ENCODE results near the gene PHF5A. TPM values are rescaled to one million over a fixed set of nuclear protein-coding genes. Genes with fewer than 3 reads are reported as not detected.
A peak's percentile ranks its signal among the peaks of the same experiment; 100 is the strongest.
"Not testable (repeated sequence)": the region's sequence is repeated elsewhere in the genome, so short reads cannot be mapped to it uniquely, and the experiment has no call there.

PHF5A gene
- total RNA-seq, 1 donor from 2014 or later, result 23.9 TPM

DNA sequence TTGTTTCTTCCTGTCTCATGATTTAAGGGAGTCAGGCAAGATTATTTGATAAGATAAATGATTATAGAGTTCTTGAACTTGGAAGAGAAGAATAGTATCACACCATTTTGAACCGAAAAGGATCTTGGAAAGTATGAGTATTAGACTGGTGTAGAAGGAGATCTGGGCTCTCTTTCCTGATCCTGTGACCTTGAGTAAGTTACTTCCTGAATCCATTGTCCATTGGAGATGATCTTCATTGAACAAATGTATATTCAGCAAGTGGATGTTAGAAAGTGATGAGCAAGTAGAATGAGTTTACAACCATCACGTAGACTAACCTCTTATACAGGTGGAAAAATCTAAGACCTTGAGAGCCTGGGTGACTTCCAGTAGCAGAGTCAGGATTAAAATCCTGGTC is 2.4 kb upstream of the PHF5A start:
- no peaks in the 10 kb centered on the region for H3K27me3 ChIP-seq (ENCODE audit: low read depth)
- peak overlapping the region; percentile 97 for H3K4me3 ChIP-seq
- TF ChIP-seq, protein P1, sequence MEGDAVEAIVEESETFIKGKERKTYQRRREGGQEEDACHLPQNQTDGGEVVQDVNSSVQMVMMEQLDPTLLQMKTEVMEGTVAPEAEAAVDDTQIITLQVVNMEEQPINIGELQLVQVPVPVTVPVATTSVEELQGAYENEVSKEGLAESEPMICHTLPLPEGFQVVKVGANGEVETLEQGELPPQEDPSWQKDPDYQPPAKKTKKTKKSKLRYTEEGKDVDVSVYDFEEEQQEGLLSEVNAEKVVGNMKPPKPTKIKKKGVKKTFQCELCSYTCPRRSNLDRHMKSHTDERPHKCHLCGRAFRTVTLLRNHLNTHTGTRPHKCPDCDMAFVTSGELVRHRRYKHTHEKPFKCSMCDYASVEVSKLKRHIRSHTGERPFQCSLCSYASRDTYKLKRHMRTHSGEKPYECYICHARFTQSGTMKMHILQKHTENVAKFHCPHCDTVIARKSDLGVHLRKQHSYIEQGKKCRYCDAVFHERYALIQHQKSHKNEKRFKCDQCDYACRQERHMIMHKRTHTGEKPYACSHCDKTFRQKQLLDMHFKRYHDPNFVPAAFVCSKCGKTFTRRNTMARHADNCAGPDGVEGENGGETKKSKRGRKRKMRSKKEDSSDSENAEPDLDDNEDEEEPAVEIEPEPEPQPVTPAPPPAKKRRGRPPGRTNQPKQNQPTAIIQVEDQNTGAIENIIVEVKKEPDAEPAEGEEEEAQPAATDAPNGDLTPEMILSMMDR (IDR thresholded peaks at IDR 0.05; ENCODE audit: borderline replicate concordance), result no peak
- intact Hi-C loops (cut with micrococcal nuclease), result no loop called here
- no peaks in the 10 kb centered on the region for H3K9me3 ChIP-seq (replicated peaks)
- no peak for DNase-seq
- H3K4me1 ChIP-seq, result peaks cover 91% of the 10 kb centered on the region
- peak overlapping the region; percentile 98 for H3K27ac ChIP-seq (replicated peaks)
- peaks cover 27% of the 10 kb centered on the region for H3K36me3 ChIP-seq

DNA sequence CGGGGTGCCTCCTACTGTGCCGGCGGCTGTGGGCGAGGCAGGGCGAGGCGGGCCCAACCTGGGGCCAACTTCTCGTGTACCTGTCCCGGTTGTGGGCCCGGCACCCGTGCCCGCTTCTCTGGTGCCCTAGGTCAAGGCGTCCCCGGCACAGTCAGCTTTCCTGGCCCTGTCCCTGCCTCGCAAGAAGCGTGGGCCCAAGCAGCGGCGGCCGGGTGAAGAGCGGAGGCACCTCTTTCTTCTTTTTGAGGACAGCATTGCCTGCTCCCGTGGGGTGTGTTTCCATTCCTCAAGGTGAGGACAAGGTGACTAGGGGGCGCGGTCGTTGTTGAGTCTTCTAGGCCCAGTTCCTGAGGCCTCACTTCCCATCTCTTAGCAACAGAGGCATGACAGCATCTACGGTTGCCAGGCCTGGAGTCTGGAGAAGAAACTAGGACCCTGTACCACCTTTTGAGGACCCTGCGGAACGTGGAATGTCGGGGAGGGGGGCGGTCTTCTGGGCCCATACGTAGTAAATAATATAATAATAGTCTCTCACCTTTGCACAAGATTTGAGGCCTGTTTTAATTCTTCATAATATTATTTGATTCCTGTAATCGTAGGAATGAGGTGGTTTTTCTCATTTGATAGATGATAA is 843 bp upstream of the PHF5A start:
- intact Hi-C loops (cut with micrococcal nuclease), result no loop called here

DNA sequence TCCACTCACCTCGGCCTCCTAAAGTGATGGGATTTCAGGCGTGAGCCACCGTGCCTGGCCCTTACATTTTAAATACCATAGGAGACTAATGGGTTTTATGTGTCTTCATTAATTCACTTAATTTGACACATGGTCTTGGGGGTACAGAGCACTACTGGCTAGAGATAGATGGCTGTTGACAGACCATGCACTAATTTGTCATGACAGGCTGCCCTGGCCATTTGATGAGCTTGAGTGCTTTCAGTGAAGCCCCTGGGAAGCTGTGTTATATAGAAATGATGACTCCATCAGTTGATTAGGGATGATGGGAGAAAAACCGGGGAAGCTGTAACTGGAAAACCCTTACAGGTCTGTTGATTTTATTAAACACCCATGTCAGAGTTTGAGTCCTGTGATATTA is 6.6 kb downstream of the PHF5A start:
- no peak overlapping the region for H3K4me3 ChIP-seq
- H3K9me3 ChIP-seq (replicated peaks), result no peaks in the 10 kb centered on the region
- H3K36me3 ChIP-seq, result peaks cover 83% of the 10 kb centered on the region
- no peak overlapping the region for H3K27ac ChIP-seq (replicated peaks)
- peaks cover 15% of the 10 kb centered on the region for H3K4me1 ChIP-seq
- intact Hi-C loops (cut with micrococcal nuclease), result no loop called here
- TF ChIP-seq, protein P1 (IDR thresholded peaks at IDR 0.05; ENCODE audit: borderline replicate concordance), result no peak
- no peak for DNase-seq
- H3K27me3 ChIP-seq (ENCODE audit: low read depth), result no peaks in the 10 kb centered on the region

More for the DNA sequence above, 843 bp upstream of the PHF5A start:
- peaks cover 42% of the 10 kb centered on the region for H3K36me3 ChIP-seq
- DNase-seq, result peak; percentile 41
- TF ChIP-seq, protein P1 (IDR thresholded peaks at IDR 0.05; ENCODE audit: borderline replicate concordance), result no peak
- peak overlapping the region; percentile 98 for H3K27ac ChIP-seq (replicated peaks)
- H3K4me1 ChIP-seq, result peaks cover 77% of the 10 kb centered on the region
- H3K4me3 ChIP-seq, result peak overlapping the region; percentile 97
- no peaks in the 10 kb centered on the region for H3K9me3 ChIP-seq (replicated peaks)
- H3K27me3 ChIP-seq (ENCODE audit: low read depth), result no peaks in the 10 kb centered on the region

DNA sequence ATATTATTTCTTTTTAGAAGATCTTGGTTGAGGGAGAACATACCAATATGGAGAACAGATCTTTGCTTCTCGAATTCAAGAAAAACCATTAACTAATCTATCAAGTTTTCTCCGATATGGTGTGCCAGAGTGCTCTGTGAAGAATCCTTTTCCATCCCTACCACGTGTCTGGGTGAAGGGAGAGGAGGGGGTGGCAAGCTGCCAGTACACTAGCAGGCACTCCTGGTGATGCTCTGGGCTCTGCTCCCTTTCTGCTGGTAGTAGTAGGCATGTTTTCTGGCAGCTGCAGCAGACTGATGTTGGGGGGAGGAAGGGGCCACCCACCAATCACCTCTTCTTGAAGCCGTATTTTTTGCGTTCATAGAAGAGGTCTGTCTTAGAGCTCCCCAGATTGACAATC is 8.4 kb downstream of the PHF5A start:
- DNase-seq, result peak; percentile 71

DNA sequence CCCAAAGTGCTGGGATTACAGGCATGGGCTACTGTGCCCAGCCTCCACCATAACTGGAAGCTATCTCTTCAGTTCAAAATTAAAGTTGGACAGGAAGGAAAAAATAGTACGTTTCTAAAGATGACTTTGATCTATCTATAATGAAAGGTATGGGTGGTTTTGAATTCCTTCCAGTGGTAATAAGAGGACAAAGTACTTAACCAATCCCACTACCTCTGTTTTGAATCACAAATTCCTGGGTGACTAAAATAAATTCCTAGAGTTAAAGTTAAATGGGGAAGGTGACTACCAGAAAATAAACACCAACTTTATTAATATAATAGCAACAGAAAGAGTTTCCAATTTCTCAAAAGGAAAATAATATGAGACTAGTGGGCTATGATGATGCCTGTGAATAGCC is 9.1 kb downstream of the PHF5A start:
- DNase-seq, result no peak
- intact Hi-C loops (cut with micrococcal nuclease), result no loop called here
- Histone ChIP-seq H3K4me1 (peaks cover 7% of the 10 kb centered on the region), H3K36me3 (peaks cover 58% of the 10 kb centered on the region), H3K4me3 (no peak overlapping the region), H3K27me3 (ENCODE audit: low read depth) (no peaks in the 10 kb centered on the region), H3K27ac (replicated peaks) (peak overlapping the region; percentile 22), H3K9me3 (replicated peaks) (no peaks in the 10 kb centered on the region)
- TF ChIP-seq, protein P1 (IDR thresholded peaks at IDR 0.05; ENCODE audit: borderline replicate concordance), result no peak

More for the DNA sequence above, 8.4 kb downstream of the PHF5A start:
- H3K9me3 ChIP-seq (replicated peaks); H3K27ac ChIP-seq (replicated peaks); H3K4me1 ChIP-seq; H3K4me3 ChIP-seq; H3K27me3 ChIP-seq (ENCODE audit: low read depth); intact Hi-C loops (cut with micrococcal nuclease): not testable (repeated sequence)
- peaks cover 65% of the 10 kb centered on the region for H3K36me3 ChIP-seq

DNA sequence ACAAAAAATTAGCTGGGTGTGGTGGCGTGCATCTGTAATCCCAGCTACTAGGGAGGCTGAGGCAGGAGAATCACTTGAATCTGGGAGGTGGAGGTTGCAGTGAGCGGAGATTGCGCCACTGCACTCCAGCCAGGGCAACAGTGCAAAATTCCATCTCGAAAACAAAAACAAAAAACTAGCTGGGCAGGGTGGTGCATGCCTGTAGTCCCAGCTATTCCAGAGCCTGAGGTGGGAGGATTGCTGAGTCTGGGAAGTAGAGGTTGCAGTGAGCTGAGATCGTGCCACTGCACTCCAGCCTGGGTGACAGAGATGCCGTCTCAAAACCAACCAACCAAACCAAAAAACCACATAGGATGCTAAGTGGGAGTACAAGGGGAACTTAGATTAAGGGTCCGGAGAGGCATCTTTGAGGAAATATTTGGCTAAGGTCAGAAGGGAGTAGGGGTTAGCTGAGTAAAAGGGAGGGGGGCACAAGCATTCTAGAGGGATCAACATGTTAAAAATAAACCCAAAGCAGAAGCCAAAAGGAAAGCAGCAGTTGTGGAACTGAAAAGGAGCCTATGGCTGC is 10.2 kb downstream of the PHF5A start:
- no peak for DNase-seq
- Histone ChIP-seq H3K9me3 (replicated peaks) (no peaks in the 10 kb centered on the region), H3K36me3 (peaks cover 48% of the 10 kb centered on the region), H3K27ac (replicated peaks) (no peak overlapping the region), H3K4me1 (peaks cover 7% of the 10 kb centered on the region), H3K27me3 (ENCODE audit: low read depth) (no peaks in the 10 kb centered on the region), H3K4me3 (no peak overlapping the region)
- TF ChIP-seq, protein P1 (IDR thresholded peaks at IDR 0.05; ENCODE audit: borderline replicate concordance), result no peak
- intact Hi-C loops (cut with micrococcal nuclease), result no loop called here
